Osteoblast (primary cell): ENCODE measurements around the gene PIR. TPM values are rescaled to one million over a fixed set of nuclear protein-coding genes. Genes with fewer than 3 reads are reported as not detected.

Experiments used
- DNase-seq: peaks from one replicate; pipeline ENCODE4 v3.0.0; 2011; ENCODE audit warnings: low spot score, mixed read lengths; ENCODE audit not compliant: insufficient read length; ENCODE audit errors: missing footprints
- H2AFZ ChIP-seq: 2 replicates; pipeline ENCODE4 v1.6.0; 2011; ENCODE audit warnings: mild to moderate bottlenecking, low read length
- H3K27ac ChIP-seq: 2 replicates; pipeline ENCODE4 v1.5.1; 2011; ENCODE audit warnings: mild to moderate bottlenecking, low read depth, low read length, moderate library complexity
- H3K27me3 ChIP-seq: 2 replicates; pipeline ENCODE4 v1.6.0; 2012; ENCODE audit warnings: mild to moderate bottlenecking, control low read depth, inconsistent platforms, low read length, moderate library complexity; ENCODE audit not compliant: insufficient read depth
- H3K36me3 ChIP-seq: 2 replicates; pipeline ENCODE4 v1.5.1; 2011; ENCODE audit warnings: mild to moderate bottlenecking, low read length, control low read depth, moderate library complexity; ENCODE audit not compliant: insufficient read depth
- H3K4me1 ChIP-seq: 2 replicates; pipeline ENCODE4 v1.5.1; 2011; ENCODE audit warnings: mild to moderate bottlenecking, low read length, control low read depth, moderate library complexity; ENCODE audit not compliant: insufficient read depth
- H3K4me2 ChIP-seq: 2 replicates; pipeline ENCODE4 v1.6.0; 2011; ENCODE audit warnings: mild to moderate bottlenecking, low read length; ENCODE audit not compliant: insufficient read depth
- H3K4me3 ChIP-seq: fragments of 200-600 bp; sonication (generic); 3 replicates; pipeline ENCODE4 v1.5.1; 2012; ENCODE audit warnings: mild to moderate bottlenecking, low read length, inconsistent platforms; ENCODE audit not compliant: insufficient read depth
- H3K79me2 ChIP-seq: 2 replicates; pipeline ENCODE4 v1.6.0; 2012; ENCODE audit warnings: mild to moderate bottlenecking, low read length, control low read depth, inconsistent platforms; ENCODE audit not compliant: insufficient read depth
- H3K9me3 ChIP-seq: 2 replicates; pipeline ENCODE4 v1.5.1; 2011; ENCODE audit warnings: low read depth, low read length, control low read depth
- H4K20me1 ChIP-seq: 2 replicates; pipeline ENCODE4 v1.6.0; 2012; ENCODE audit warnings: mild to moderate bottlenecking, low read length, control low read depth; ENCODE audit not compliant: insufficient read depth
- total RNA-seq: library from RNA; depleted of rRNA; stranded (reverse); fragments of >200 nt; gene quantifications from 2 replicates; pipeline ENCODE4 v1.2.3, GENCODE V29; 2012
- TF ChIP-seq, protein P1 (sequence below): IDR thresholded peaks from 2 replicates; pipeline ENCODE4 v1.5.1; 2011; ENCODE audit warnings: mild to moderate bottlenecking, low read depth, low read length, moderate library complexity; ENCODE audit errors: extremely low read depth

The PIR gene
- total RNA-seq, 1 donor = 15.9 TPM

GRCh38 chrX:15471028-15471427 is 22.1 kb downstream of the PIR start:
- Histone ChIP-seq H3K27ac (no peak overlapping the region), H3K9me3 (no peaks in the 10 kb centered on the region), H3K4me1 (no peaks in the 10 kb centered on the region), H3K4me2 (no peak overlapping the region), H4K20me1 (no peaks in the 10 kb centered on the region), H3K36me3 (no peaks in the 10 kb centered on the region), H3K79me2 (no peaks in the 10 kb centered on the region), H3K4me3 (no peak overlapping the region), H3K27me3 (no peaks in the 10 kb centered on the region), H2AFZ (no peak overlapping the region)
- TF ChIP-seq, protein P1, sequence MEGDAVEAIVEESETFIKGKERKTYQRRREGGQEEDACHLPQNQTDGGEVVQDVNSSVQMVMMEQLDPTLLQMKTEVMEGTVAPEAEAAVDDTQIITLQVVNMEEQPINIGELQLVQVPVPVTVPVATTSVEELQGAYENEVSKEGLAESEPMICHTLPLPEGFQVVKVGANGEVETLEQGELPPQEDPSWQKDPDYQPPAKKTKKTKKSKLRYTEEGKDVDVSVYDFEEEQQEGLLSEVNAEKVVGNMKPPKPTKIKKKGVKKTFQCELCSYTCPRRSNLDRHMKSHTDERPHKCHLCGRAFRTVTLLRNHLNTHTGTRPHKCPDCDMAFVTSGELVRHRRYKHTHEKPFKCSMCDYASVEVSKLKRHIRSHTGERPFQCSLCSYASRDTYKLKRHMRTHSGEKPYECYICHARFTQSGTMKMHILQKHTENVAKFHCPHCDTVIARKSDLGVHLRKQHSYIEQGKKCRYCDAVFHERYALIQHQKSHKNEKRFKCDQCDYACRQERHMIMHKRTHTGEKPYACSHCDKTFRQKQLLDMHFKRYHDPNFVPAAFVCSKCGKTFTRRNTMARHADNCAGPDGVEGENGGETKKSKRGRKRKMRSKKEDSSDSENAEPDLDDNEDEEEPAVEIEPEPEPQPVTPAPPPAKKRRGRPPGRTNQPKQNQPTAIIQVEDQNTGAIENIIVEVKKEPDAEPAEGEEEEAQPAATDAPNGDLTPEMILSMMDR = peak; percentile 95
- DNase-seq = no peak

GRCh38 chrX:15469613-15470012 is 23.5 kb downstream of the PIR start:
- Histone ChIP-seq H3K4me1 (no peaks in the 10 kb centered on the region), H3K27me3 (no peaks in the 10 kb centered on the region), H3K9me3 (no peaks in the 10 kb centered on the region), H3K27ac (no peak overlapping the region), H3K79me2 (no peaks in the 10 kb centered on the region), H3K4me3 (no peak overlapping the region), H2AFZ (no peak overlapping the region), H4K20me1 (no peaks in the 10 kb centered on the region), H3K4me2 (no peak overlapping the region), H3K36me3 (no peaks in the 10 kb centered on the region)
- TF ChIP-seq, protein P1 = no peak
- peak; percentile 21 for DNase-seq

GRCh38 chrX:15468036-15468435 is 25.1 kb downstream of the PIR start:
- H3K27ac ChIP-seq = no peak overlapping the region
- no peaks in the 10 kb centered on the region for H3K4me1 ChIP-seq
- peak; percentile 69 for DNase-seq
- no peaks in the 10 kb centered on the region for H3K79me2 ChIP-seq
- no peaks in the 10 kb centered on the region for H3K9me3 ChIP-seq
- no peaks in the 10 kb centered on the region for H3K27me3 ChIP-seq
- no peak overlapping the region for H2AFZ ChIP-seq
- TF ChIP-seq, protein P1 = peak; percentile 58
- no peaks in the 10 kb centered on the region for H3K36me3 ChIP-seq
- H4K20me1 ChIP-seq = no peaks in the 10 kb centered on the region
- no peak overlapping the region for H3K4me2 ChIP-seq
- H3K4me3 ChIP-seq = no peak overlapping the region

- TF ChIP-seq, protein P1 = peak; percentile 9
- H3K9me3 ChIP-seq = no peaks in the 10 kb centered on the region
- no peaks in the 10 kb centered on the region for H3K4me1 ChIP-seq
- no peaks in the 10 kb centered on the region for H3K79me2 ChIP-seq
- H3K4me3 ChIP-seq = no peak overlapping the region
- no peak overlapping the region for H3K4me2 ChIP-seq
- H3K27me3 ChIP-seq = no peaks in the 10 kb centered on the region
- no peaks in the 10 kb centered on the region for H3K36me3 ChIP-seq
- no peak overlapping the region for H2AFZ ChIP-seq
- H4K20me1 ChIP-seq = no peaks in the 10 kb centered on the region
- DNase-seq = no peak
- no peak overlapping the region for H3K27ac ChIP-seq
Measured at GRCh38 chrX:15465896-15466651, 27.1 kb downstream of the PIR start.
